Measurements from ENCODE around the gene KCNJ9.

DNA sequence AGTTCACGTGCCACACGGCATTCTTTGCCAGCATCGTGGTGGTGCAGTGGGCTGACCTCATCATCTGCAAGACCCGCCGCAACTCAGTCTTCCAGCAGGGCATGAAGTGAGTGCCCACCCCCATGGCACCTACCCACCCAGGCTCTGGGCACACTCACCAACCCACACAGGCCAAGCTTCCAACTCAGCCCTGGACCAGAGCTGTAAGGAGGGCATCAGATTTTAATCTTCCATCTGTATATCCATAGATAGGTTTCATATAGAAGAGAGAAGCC lies 55.5 kb downstream of the KCNJ9 start:
- TF ChIP-seq CTCF (IDR thresholded peaks at IDR 0.05), result no peak
- no peak for TF ChIP-seq POLR2A (IDR thresholded peaks at IDR 0.05)

All from right lobe of liver (tissue), 4 donors.